ENCODE data around the gene LRRC45.

GRCh38 chr17:82031303-82031884 is 8.3 kb downstream of the LRRC45 start, which contains the start of gene RAC3:
- TF ChIP-seq CTCF (IDR thresholded peaks at IDR 0.05; ENCODE audit: low read depth, low read length): no peak
- peak; percentile 38 for TF ChIP-seq POLR2A (IDR thresholded peaks at IDR 0.05; ENCODE audit: extremely low read depth, insufficient read length)
- TF ChIP-seq MAX (IDR thresholded peaks at IDR 0.05; ENCODE audit: low read depth, low read length): no peak
- no peak for TF ChIP-seq MYC (IDR thresholded peaks at IDR 0.05; ENCODE audit: low read depth, low read length)
